ENCODE results near the gene HABP4. TPM values are rescaled to one million over a fixed set of nuclear protein-coding genes. Genes with fewer than 3 reads are reported as not detected.

The HABP4 gene
- total and polyA plus RNA-seq, 4 donors, result 4.7 to 10.2 (median 8.2) TPM

GRCh38 chr9:96532173-96532572, 82.2 kb downstream of the HABP4 start:
- no peak for TF ChIP-seq CTCF (IDR thresholded peaks at IDR 0.05; ENCODE audit: control extremely low read depth, extremely low read depth)
- no peak overlapping the region for H3K27ac ChIP-seq (ENCODE audit: low read depth in 1 of 2, low read length in 1 of 2)
- DNase-seq (no peak), ATAC-seq (ENCODE audit: insufficient read depth, low FRiP score) (no peak)
- no peaks in the 10 kb centered on the region for H3K27me3 ChIP-seq (ENCODE audit: control insufficient read depth in 3 of 3, insufficient read depth in 3 of 3, low read length in 2 of 3)
- no peaks in the 10 kb centered on the region for H3K4me1 ChIP-seq (ENCODE audit: control insufficient read depth in 5 of 5, insufficient read depth in 5 of 5, low read length in 5 of 5)
- H3K9ac ChIP-seq (ENCODE audit: insufficient read depth in 1 of 2, low read length in 2 of 2), result no peak overlapping the region
- peaks cover 2 to 11% (median 4%) of the 10 kb centered on the region in 4 donors for H3K36me3 ChIP-seq (ENCODE audit: control insufficient read depth in 4 of 4, insufficient read depth in 4 of 4, low read length in 4 of 4)
- H3K4me3 ChIP-seq, result no peak overlapping the region
- no peaks in the 10 kb centered on the region for H3K9me3 ChIP-seq (ENCODE audit: control insufficient read depth in 4 of 4, insufficient read depth in 3 of 4, low read length in 3 of 4)

GRCh38 chr9:96540106-96540505, 90.1 kb downstream of the HABP4 start:
- Histone ChIP-seq H3K9me3 (ENCODE audit: control insufficient read depth in 4 of 4, insufficient read depth in 3 of 4, low read length in 3 of 4) (no peaks in the 10 kb centered on the region), H3K4me1 (ENCODE audit: control insufficient read depth in 5 of 5, insufficient read depth in 5 of 5, low read length in 5 of 5) (no peaks in the 10 kb centered on the region), H3K4me3 (no peak overlapping the region), H3K27ac (ENCODE audit: low read depth in 1 of 2, low read length in 1 of 2) (no peak overlapping the region), H3K36me3 (ENCODE audit: control insufficient read depth in 4 of 4, insufficient read depth in 4 of 4, low read length in 4 of 4) (no peaks in the 10 kb centered on the region), H3K9ac (ENCODE audit: insufficient read depth in 1 of 2, low read length in 2 of 2) (no peak overlapping the region), H3K27me3 (ENCODE audit: control insufficient read depth in 3 of 3, insufficient read depth in 3 of 3, low read length in 2 of 3) (no peaks in the 10 kb centered on the region)
- TF ChIP-seq CTCF (IDR thresholded peaks at IDR 0.05; ENCODE audit: control extremely low read depth, extremely low read depth), result no peak
- no peak for DNase-seq
- no peak for ATAC-seq (ENCODE audit: insufficient read depth, low FRiP score)
- 95 to 98% methylated on average over 3 of the region's 3 CpGs for WGBS, 2 donors

Other genes with a start within 250 kb of the HABP4 start
- under 1 TPM in 1 of 2 donors, not detected in 1; 0.37 TPM for gene HSD17B3, start 148.0 kb upstream of the HABP4 start, total RNA-seq
- 1 to 10 TPM in 1 of 2 donors, under 1 TPM in 1; 0.41 to 4.4 TPM for gene HSD17B3, start 148.0 kb upstream of the HABP4 start, polyA plus RNA-seq
- 10 to 100 TPM; 22.7 to 27.2 TPM for gene SLC35D2, start 66.5 kb upstream of the HABP4 start, total RNA-seq
- 10 to 100 TPM; 14.9 to 20.2 TPM for gene SLC35D2, start 66.5 kb upstream of the HABP4 start, polyA plus RNA-seq
- gene ZNF367, start 31.8 kb upstream of the HABP4 start, total RNA-seq, result 1 to 10 TPM; 3.1 to 3.3 TPM
- gene ZNF367, start 31.8 kb upstream of the HABP4 start, polyA plus RNA-seq, result 1 to 10 TPM; 1.0 to 1.1 TPM
- 10 to 100 TPM; 11.5 to 29.8 TPM for gene CDC14B, start 169.7 kb downstream of the HABP4 start, total RNA-seq
- gene CDC14B, start 169.7 kb downstream of the HABP4 start, polyA plus RNA-seq, result 1 to 10 TPM; 2.9 to 4.5 TPM
- gene PRXL2C, start 205.1 kb downstream of the HABP4 start, total RNA-seq, result 10 to 100 TPM; 12.8 to 25.3 TPM
- gene PRXL2C, start 205.1 kb downstream of the HABP4 start, polyA plus RNA-seq, result 10 to 100 TPM; 10.2 to 13.6 TPM

Data from lung (tissue), 12 donors.